Measurements from ENCODE around the gene NCAN. TPM values are rescaled to one million over a fixed set of nuclear protein-coding genes. Genes with fewer than 3 reads are reported as not detected.

NCAN gene
- total RNA-seq, 1 donor from 2014 or later, result 0.14 TPM

DNA sequence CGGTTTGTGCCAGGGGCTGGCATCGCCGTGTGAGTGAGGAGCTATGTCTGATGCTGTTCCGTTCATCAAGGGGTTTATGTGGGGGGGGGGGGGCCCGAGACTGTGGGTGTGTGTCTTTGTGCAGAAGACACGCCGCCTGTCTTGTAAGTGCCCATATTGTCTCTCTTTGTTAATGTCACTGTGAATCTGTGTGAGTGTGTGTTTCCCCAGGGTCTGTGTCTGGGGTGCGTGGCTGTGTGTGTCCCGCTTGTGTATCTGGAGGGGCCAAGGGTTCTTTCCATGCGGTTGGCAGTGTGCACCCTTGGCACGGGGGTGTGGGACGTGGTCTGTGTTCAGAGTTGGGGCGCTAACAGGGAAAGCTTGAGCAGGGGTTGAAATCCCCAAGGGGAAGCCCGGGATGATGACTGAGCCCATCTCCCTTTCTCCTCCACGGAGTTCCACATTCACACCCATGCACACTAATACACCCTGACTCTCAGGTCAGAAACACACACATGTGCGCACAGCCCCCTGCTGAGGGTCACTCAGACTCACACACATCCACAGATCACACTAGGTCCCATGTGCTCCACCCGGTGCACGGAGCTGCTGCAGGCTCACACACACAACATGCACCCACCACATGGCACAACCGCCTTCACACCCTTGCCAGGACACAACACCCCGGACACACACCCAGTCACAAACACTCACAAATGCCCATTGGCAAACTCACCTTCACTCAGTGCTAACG, 1.8 kb downstream of the NCAN start:
- Mint-ChIP-seq H3K4me3 (ENCODE audit: unreplicated experiment) (no peak overlapping the region), H3K4me1 (ENCODE audit: low read depth, unreplicated experiment) (no peaks in the 10 kb centered on the region)
- no peak for DNase-seq (ENCODE audit: low read depth)

DNA sequence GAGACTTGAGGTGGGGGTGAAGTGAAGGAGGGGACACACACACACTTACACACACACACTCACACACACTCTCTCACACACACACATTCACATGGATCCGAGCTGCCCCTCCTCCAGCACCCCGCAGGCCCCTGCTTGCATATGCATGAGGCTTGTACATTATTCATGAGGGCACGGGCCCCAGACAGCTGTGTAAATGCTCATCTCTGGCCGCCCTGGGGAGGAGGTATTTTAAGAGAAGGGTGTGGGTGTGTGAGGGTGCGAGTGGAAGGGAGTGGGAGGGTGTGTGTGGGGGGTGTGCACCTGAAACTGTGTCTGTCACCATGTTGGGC, 2.4 kb downstream of the NCAN start:
- H3K79me2 ChIP-seq (ENCODE audit: insufficient read depth, low read length), result no peaks in the 10 kb centered on the region
- no peaks in the 10 kb centered on the region for H3K4me1 ChIP-seq (ENCODE audit: insufficient read depth, low read length)
- no peak for FAIRE-seq
- no peaks in the 10 kb centered on the region for H3K9me3 ChIP-seq (ENCODE audit: insufficient read depth, low read depth, low read length)
- H3K4me3 ChIP-seq (ENCODE audit: insufficient read depth, low read depth, low read length), result no peak overlapping the region
- no peaks in the 10 kb centered on the region for H3K36me3 Mint-ChIP-seq (ENCODE audit: low read depth, unreplicated experiment)
- no peaks in the 10 kb centered on the region for H3K4me1 Mint-ChIP-seq (ENCODE audit: low read depth, unreplicated experiment)
- H3K9me3 Mint-ChIP-seq (ENCODE audit: unreplicated experiment), result peaks cover 5% of the 10 kb centered on the region
- H3K36me3 ChIP-seq (ENCODE audit: insufficient read depth, low read length), result no peaks in the 10 kb centered on the region
- no peaks in the 10 kb centered on the region for H4K20me1 ChIP-seq (ENCODE audit: insufficient read depth, low read length)
- H3K4me2 ChIP-seq (ENCODE audit: low read length), result no peak overlapping the region
- no peak overlapping the region for H3K9ac ChIP-seq (ENCODE audit: low read length)
- H2AFZ ChIP-seq (ENCODE audit: low read depth, low read length), result no peak overlapping the region
- H3K27ac Mint-ChIP-seq (ENCODE audit: unreplicated experiment), result no peak overlapping the region
- TF ChIP-seq EZH2 (IDR thresholded peaks at IDR 0.05; ENCODE audit: insufficient read depth, low read length), result no peak
- TF ChIP-seq, protein P1, sequence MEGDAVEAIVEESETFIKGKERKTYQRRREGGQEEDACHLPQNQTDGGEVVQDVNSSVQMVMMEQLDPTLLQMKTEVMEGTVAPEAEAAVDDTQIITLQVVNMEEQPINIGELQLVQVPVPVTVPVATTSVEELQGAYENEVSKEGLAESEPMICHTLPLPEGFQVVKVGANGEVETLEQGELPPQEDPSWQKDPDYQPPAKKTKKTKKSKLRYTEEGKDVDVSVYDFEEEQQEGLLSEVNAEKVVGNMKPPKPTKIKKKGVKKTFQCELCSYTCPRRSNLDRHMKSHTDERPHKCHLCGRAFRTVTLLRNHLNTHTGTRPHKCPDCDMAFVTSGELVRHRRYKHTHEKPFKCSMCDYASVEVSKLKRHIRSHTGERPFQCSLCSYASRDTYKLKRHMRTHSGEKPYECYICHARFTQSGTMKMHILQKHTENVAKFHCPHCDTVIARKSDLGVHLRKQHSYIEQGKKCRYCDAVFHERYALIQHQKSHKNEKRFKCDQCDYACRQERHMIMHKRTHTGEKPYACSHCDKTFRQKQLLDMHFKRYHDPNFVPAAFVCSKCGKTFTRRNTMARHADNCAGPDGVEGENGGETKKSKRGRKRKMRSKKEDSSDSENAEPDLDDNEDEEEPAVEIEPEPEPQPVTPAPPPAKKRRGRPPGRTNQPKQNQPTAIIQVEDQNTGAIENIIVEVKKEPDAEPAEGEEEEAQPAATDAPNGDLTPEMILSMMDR (IDR thresholded peaks at IDR 0.05; ENCODE audit: insufficient read depth, low read depth, low read length), result no peak
- peaks cover 61% of the 10 kb centered on the region for H3K27me3 Mint-ChIP-seq (ENCODE audit: low read depth, unreplicated experiment)
- no peak for DNase-seq (ENCODE audit: low read depth)
- H3K27me3 ChIP-seq (ENCODE audit: insufficient read depth, low read length), result peaks cover 23% of the 10 kb centered on the region
- H3K27ac ChIP-seq (ENCODE audit: low read depth, low read length), result no peak overlapping the region
- H3K4me3 Mint-ChIP-seq (ENCODE audit: unreplicated experiment), result no peak overlapping the region

More for the DNA sequence above, 1.8 kb downstream of the NCAN start:
- Histone ChIP-seq H3K79me2 (ENCODE audit: insufficient read depth, low read length) (no peaks in the 10 kb centered on the region), H3K9ac (ENCODE audit: low read length) (no peak overlapping the region), H3K4me2 (ENCODE audit: low read length) (no peak overlapping the region), H3K36me3 (ENCODE audit: insufficient read depth, low read length) (no peaks in the 10 kb centered on the region), H3K4me1 (ENCODE audit: insufficient read depth, low read length) (no peaks in the 10 kb centered on the region), H3K27me3 (ENCODE audit: insufficient read depth, low read length) (peaks cover 23% of the 10 kb centered on the region), H2AFZ (ENCODE audit: low read depth, low read length) (no peak overlapping the region), H3K4me3 (ENCODE audit: insufficient read depth, low read depth, low read length) (no peak overlapping the region), H3K27ac (ENCODE audit: low read depth, low read length) (no peak overlapping the region), H4K20me1 (ENCODE audit: insufficient read depth, low read length) (no peaks in the 10 kb centered on the region), H3K9me3 (ENCODE audit: insufficient read depth, low read depth, low read length) (no peaks in the 10 kb centered on the region)
- no peak for FAIRE-seq
- no peak overlapping the region for H3K27ac Mint-ChIP-seq (ENCODE audit: unreplicated experiment)
- TF ChIP-seq EZH2 (IDR thresholded peaks at IDR 0.05; ENCODE audit: insufficient read depth, low read length), result no peak
- TF ChIP-seq, protein P1 (IDR thresholded peaks at IDR 0.05; ENCODE audit: insufficient read depth, low read depth, low read length), result no peak
- H3K36me3 Mint-ChIP-seq (ENCODE audit: low read depth, unreplicated experiment), result no peaks in the 10 kb centered on the region
- peaks cover 63% of the 10 kb centered on the region for H3K27me3 Mint-ChIP-seq (ENCODE audit: low read depth, unreplicated experiment)
- H3K9me3 Mint-ChIP-seq (ENCODE audit: unreplicated experiment), result peaks cover 5% of the 10 kb centered on the region

DNA sequence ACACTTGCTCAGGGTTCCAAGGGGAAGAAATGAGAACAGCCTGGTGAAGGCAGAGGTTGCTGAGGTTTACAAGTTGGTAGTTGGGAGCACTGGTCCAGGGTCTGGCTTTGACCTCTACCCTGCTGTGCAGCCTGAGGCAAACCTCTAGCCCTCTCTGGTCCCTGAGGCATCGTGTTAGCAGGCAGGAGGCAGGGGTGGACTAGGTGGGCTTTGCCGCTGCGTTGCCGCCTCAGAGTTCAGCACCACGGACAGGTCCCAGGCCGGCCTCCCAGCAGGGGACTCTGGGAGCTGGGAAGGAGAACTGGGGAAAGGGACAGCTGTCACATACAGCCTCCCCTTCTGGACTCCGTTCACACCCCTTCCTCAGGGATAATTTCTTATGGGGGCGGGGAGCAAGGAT, 3.1 kb downstream of the NCAN start:
- Histone ChIP-seq H3K27ac (ENCODE audit: low read depth, low read length) (no peak overlapping the region), H3K9me3 (ENCODE audit: insufficient read depth, low read depth, low read length) (no peaks in the 10 kb centered on the region), H3K4me3 (ENCODE audit: insufficient read depth, low read depth, low read length) (no peak overlapping the region), H3K36me3 (ENCODE audit: insufficient read depth, low read length) (no peaks in the 10 kb centered on the region), H3K27me3 (ENCODE audit: insufficient read depth, low read length) (peaks cover 23% of the 10 kb centered on the region), H3K4me2 (ENCODE audit: low read length) (no peak overlapping the region), H4K20me1 (ENCODE audit: insufficient read depth, low read length) (no peaks in the 10 kb centered on the region), H3K9ac (ENCODE audit: low read length) (no peak overlapping the region), H2AFZ (ENCODE audit: low read depth, low read length) (no peak overlapping the region), H3K4me1 (ENCODE audit: insufficient read depth, low read length) (no peaks in the 10 kb centered on the region), H3K79me2 (ENCODE audit: insufficient read depth, low read length) (no peaks in the 10 kb centered on the region)
- Mint-ChIP-seq H3K27me3 (ENCODE audit: low read depth, unreplicated experiment) (peaks cover 54% of the 10 kb centered on the region), H3K4me3 (ENCODE audit: unreplicated experiment) (no peak overlapping the region), H3K27ac (ENCODE audit: unreplicated experiment) (no peak overlapping the region), H3K9me3 (ENCODE audit: unreplicated experiment) (peaks cover 5% of the 10 kb centered on the region), H3K4me1 (ENCODE audit: low read depth, unreplicated experiment) (no peaks in the 10 kb centered on the region), H3K36me3 (ENCODE audit: low read depth, unreplicated experiment) (no peaks in the 10 kb centered on the region)
- TF ChIP-seq, protein P1 (IDR thresholded peaks at IDR 0.05; ENCODE audit: insufficient read depth, low read depth, low read length), result no peak
- TF ChIP-seq EZH2 (IDR thresholded peaks at IDR 0.05; ENCODE audit: insufficient read depth, low read length), result no peak
- FAIRE-seq (no peak), DNase-seq (ENCODE audit: low read depth) (peak; percentile 25)

Measured in astrocyte (in vitro differentiated cells and primary cell).